CD4-positive, alpha-beta T cell (primary cell): Measurements from ENCODE around the gene STK11. TPM values are rescaled to one million over a fixed set of nuclear protein-coding genes. Genes with fewer than 3 reads are reported as not detected.

Experiments used
- ATAC-seq: fragments of 200-7000 bp; cut with Tn5 transposase; one replicate; pipeline ENCODE4 v1.10.0; 2022; ENCODE audit warnings: mild to moderate bottlenecking; ENCODE audit not compliant: poor library complexity
- CTCF ChIA-PET: fragments of 350-600 bp; sonication (Branson Sonifier 250); formaldehyde crosslinking; loops from one replicate; lab custom pipeline; 2021; ENCODE audit warnings: antibody characterized with exemption, inconsistent platforms; lab: Charles Lee
- POLR2A ChIA-PET: fragments of 350-600 bp; sonication (Branson Sonifier 250); formaldehyde crosslinking; loops from one replicate; lab custom pipeline; 2021; ENCODE audit warnings: antibody characterized with exemption, inconsistent platforms; lab: Charles Lee
- DNase-seq, 14 experiments: peaks; one replicate each; pipeline ENCODE4 v3.0.0-alpha.2; 2013 to 2020; ENCODE audit warnings: mixed read lengths in 2 of 14
- H3K27ac ChIP-seq, 2 donors: one replicate each; pipeline versions ENCODE4 v1.5.1 to v1.7.0; 2013; ENCODE audit warnings: low read length in 2 of 2, low read depth in 1 of 2, mild to moderate bottlenecking in 1 of 2
- H3K27me3 ChIP-seq, 2 experiments: 1 replicate in 1 of 2; 2 replicates in 1 of 2; pipeline versions ENCODE4 v1.6.1 to v1.7.0; 2013; ENCODE audit warnings: low read length in 2 of 2, control low read depth in 1 of 2, mild to moderate bottlenecking in 1 of 2, moderate library complexity in 1 of 2; ENCODE audit not compliant: insufficient read depth in 2 of 2, control insufficient read depth in 1 of 2
- H3K36me3 ChIP-seq: one replicate; pipeline ENCODE4 v1.6.1; 2013; ENCODE audit warnings: low read length, control low read depth; ENCODE audit not compliant: insufficient read depth
- H3K4me1 ChIP-seq: one replicate; pipeline ENCODE4 v1.6.1; 2013; ENCODE audit warnings: low read length, control low read depth; ENCODE audit not compliant: insufficient read depth
- H3K4me3 ChIP-seq: one replicate; pipeline ENCODE4 v1.5.1; 2013; ENCODE audit warnings: mild to moderate bottlenecking, low read length, moderate library complexity
- H3K9me3 ChIP-seq, 2 experiments: 1 replicate in 1 of 2; 2 replicates in 1 of 2; pipeline versions ENCODE4 v1.6.1 to v1.7.0; 2013; ENCODE audit warnings: low read length in 2 of 2, mild to moderate bottlenecking in 2 of 2, control low read depth in 1 of 2, moderate library complexity in 1 of 2; ENCODE audit not compliant: control insufficient read depth in 1 of 2, insufficient read depth in 1 of 2
- H3K27ac Mint-ChIP-seq: one replicate; pipeline ENCODE4 v1.8.0; 2020; ENCODE audit warnings: mixed read lengths
- H3K27me3 Mint-ChIP-seq: one replicate; pipeline ENCODE4 v1.8.0; 2021; ENCODE audit warnings: mixed read lengths
- H3K36me3 Mint-ChIP-seq: one replicate; pipeline ENCODE4 v1.8.0; 2021; ENCODE audit warnings: low read depth, mixed read lengths
- H3K4me1 Mint-ChIP-seq: one replicate; pipeline ENCODE4 v1.8.0; 2021; ENCODE audit warnings: low read depth, mixed read lengths
- H3K4me3 Mint-ChIP-seq: one replicate; pipeline ENCODE4 v1.8.0; 2020; ENCODE audit warnings: mild to moderate bottlenecking, mixed read lengths
- H3K9me3 Mint-ChIP-seq: one replicate; pipeline ENCODE4 v1.8.0; 2020; ENCODE audit warnings: mixed read lengths
- intact Hi-C, 2 experiments: fragments of 100-400 bp; cut with DNase I in 1 of 2; cut with micrococcal nuclease in 1 of 2; formaldehyde crosslinking; loops; one replicate each; pipeline versions ENCODE4 v1.15.1 to v1.9.0; 2023 to 2025; cut with DNase I, micrococcal nuclease
- total RNA-seq, 174 experiments: library from RNA in 2 of 174; stranded (reverse) in 2 of 174; gene quantifications; one replicate each; pipeline ENCODE4 v1.2.3 and lab custom pipeline; 2021 to 2026
- TF ChIP-seq, protein P1 (sequence below): fragments of 200-600 bp; IDR thresholded peaks from one replicate; pipeline ENCODE4 v1.8.0; 2022; ENCODE audit warnings: antibody characterized with exemption, mild to moderate bottlenecking

STK11 gene
- total RNA-seq, 2 experiments from 2014 or later, result 49.7 to 53.0 TPM

DNA sequence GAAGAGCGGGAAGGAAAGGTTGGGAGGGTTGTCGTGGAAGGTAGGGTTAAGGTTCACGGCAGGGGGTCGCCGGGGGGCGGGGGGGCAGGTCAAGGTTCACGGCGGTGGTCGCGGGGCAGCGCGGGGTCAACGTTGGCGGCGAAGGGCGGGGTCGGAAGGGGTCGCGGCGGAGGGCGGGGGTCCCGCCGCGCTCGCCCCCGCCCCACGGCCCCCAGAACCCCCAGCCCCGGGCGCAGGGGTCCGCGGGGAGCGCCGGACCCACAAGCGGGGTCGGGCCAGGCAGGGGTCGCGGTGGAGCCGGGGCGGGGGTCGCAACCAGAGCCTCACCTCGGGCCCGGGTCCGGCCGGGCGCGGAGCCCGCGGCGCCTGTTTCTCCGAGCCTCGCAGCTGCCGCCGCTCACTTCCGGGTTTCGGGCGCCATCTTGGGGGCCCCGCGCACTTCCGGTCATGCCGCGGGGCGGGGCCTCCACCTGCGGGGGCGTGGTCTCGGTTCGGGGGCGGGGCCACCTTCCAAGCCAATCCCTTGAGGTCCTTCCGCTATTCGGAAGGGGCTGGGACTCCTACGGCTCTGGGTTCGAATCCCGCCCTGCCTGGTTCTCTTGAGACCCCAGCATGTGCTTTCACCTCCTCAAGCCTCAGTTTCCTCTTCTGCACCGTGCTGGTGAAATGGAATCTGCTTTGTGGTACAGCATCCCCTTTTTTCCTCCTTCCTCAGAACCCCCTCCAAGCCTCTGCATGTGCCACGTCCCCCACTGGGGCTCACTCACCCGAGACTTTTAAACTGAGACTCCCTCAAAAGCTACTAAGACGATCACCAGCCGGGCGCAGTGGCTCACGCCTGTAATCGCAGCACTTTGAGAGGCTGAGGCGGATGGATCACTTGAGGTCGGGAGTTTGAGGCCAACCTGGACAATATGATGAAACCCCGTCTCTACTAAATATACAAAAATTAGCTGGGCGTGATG, 31.5 kb upstream of the STK11 start, which contains the start of gene SBNO2:
Gene SBNO2, minus strand, starts transcription at position 424 of the 965 bp plus-strand sequence. CDS start 19,992 bp downstream, outside the sequence.
- ChIA-PET POLR2A (interaction anchor here (0.5 to 1.7 kb wide), 10 partner anchors 18 to 228 kb away, joined by 3 to 8 read pairs (median 4); partner anchors contain the start of genes FAM174C and GPX4), CTCF (interaction anchor here (0.8 to 1.0 kb wide), 2 partner anchors 20 to 61 kb away, joined by 3 read pairs; no protein-coding TSS in a partner anchor)
- no peaks in the 10 kb centered on the region for H3K9me3 ChIP-seq
- Mint-ChIP-seq H3K36me3 (peaks cover 12% of the 10 kb centered on the region), H3K27me3 (no peaks in the 10 kb centered on the region), H3K27ac (peak within 1 kb of the TSS; percentile 91), H3K9me3 (no peaks in the 10 kb centered on the region), H3K4me3 (peak within 1 kb of the TSS; percentile 92), H3K4me1 (peaks cover 24% of the 10 kb centered on the region)
- ATAC-seq, result peak; percentile 90
- no peaks in the 10 kb centered on the region for H3K27me3 ChIP-seq
- H3K4me3 ChIP-seq, result peak within 1 kb of the TSS; percentile 83
- peaks cover 53% of the 10 kb centered on the region for H3K4me1 ChIP-seq
- peaks cover 4% of the 10 kb centered on the region for H3K36me3 ChIP-seq
- DNase-seq, result peak; percentile 77 to 96 (median 90)
- H3K27ac ChIP-seq, result peak within 1 kb of the TSS; percentile 62 to 68
- TF ChIP-seq, protein P1, sequence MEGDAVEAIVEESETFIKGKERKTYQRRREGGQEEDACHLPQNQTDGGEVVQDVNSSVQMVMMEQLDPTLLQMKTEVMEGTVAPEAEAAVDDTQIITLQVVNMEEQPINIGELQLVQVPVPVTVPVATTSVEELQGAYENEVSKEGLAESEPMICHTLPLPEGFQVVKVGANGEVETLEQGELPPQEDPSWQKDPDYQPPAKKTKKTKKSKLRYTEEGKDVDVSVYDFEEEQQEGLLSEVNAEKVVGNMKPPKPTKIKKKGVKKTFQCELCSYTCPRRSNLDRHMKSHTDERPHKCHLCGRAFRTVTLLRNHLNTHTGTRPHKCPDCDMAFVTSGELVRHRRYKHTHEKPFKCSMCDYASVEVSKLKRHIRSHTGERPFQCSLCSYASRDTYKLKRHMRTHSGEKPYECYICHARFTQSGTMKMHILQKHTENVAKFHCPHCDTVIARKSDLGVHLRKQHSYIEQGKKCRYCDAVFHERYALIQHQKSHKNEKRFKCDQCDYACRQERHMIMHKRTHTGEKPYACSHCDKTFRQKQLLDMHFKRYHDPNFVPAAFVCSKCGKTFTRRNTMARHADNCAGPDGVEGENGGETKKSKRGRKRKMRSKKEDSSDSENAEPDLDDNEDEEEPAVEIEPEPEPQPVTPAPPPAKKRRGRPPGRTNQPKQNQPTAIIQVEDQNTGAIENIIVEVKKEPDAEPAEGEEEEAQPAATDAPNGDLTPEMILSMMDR, result no peak
- intact Hi-C loops, result loop anchor here (2.0 to 5.0 kb wide), 2 partner anchors 41 to 42 kb away; no protein-coding TSS in a partner anchor

DNA sequence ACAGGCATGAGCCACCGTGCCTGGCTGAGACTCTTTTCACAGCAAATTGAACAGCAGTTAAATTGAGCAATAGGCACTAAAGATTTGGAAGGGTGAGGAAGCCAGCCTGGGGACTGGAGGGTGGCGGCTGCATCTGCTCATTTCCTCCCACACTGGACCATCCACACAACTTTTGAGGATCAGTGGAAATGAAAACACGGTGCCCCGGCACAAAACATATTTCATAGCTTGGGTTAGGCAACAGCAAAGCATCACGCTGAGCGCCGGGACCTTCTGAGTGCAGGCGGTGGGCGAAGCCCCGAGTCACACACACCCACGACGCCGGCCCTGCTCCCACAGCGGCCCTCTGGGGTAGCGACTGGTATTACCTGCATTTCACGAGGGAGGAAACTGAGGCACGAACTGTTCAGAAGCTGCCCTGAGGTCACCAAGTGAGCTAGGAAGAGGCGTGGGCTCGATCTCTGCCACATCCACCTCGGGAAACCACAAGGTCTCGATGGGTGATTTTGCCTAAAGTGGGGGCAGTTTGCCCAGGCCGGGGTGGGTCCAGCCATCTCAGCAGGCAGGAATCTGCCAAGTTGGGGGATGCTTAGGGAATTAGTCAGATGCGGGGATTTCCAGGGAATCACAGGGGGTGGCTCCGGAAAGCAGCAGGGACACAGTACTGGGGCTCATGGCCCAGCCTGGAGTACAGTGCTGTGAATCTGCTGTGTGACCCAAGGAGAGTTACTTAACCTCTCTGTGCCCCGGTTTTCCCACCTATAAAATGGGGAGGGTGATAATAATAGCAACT, 28.1 kb upstream of the STK11 start:
- CTCF ChIA-PET, result no interaction called here
- Mint-ChIP-seq H3K27me3 (no peaks in the 10 kb centered on the region), H3K9me3 (no peaks in the 10 kb centered on the region), H3K4me1 (peaks cover 17% of the 10 kb centered on the region), H3K27ac (no peak overlapping the region), H3K4me3 (no peak overlapping the region), H3K36me3 (no peaks in the 10 kb centered on the region)
- Histone ChIP-seq H3K27ac (no peak overlapping the region), H3K9me3 (no peaks in the 10 kb centered on the region), H3K4me3 (no peak overlapping the region), H3K4me1 (peaks cover 31% of the 10 kb centered on the region), H3K36me3 (no peaks in the 10 kb centered on the region), H3K27me3 (no peaks in the 10 kb centered on the region)
- DNase-seq (peak in 1 of 14 experiments; percentile 23), ATAC-seq (no peak)
- intact Hi-C loops, result no loop called here
- TF ChIP-seq, protein P1, result no peak
- POLR2A ChIA-PET, result no interaction called here

DNA sequence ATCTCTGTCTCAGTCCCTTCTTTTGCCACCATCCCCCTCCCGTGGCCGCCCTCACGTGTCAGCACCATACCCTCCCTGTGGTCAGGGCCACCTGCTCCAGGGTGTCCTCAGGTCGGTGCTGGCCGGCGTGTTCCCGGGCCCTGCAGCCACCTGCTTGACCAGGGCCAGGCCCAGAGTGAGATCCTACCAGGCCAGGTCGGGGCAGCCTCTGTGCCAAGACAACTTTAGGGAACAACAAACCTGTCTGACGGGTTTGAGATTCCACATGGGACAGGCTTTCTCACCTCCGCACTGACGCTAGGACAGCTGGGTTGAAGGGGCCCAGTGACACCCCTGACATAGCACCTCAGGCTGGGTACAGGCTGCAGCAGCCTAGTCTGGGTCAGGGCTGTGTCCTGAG, 24.0 kb upstream of the STK11 start:
- POLR2A ChIA-PET, result no interaction called here
- Histone ChIP-seq H3K36me3 (no peaks in the 10 kb centered on the region), H3K9me3 (no peaks in the 10 kb centered on the region), H3K4me1 (peaks cover 9% of the 10 kb centered on the region), H3K4me3 (no peak overlapping the region), H3K27ac (no peak overlapping the region), H3K27me3 (no peaks in the 10 kb centered on the region)
- H3K9me3 Mint-ChIP-seq, result no peaks in the 10 kb centered on the region
- ATAC-seq (no peak), DNase-seq (no peak)
- H3K4me3 Mint-ChIP-seq, result no peak overlapping the region
- CTCF ChIA-PET, result no interaction called here
- no peaks in the 10 kb centered on the region for H3K27me3 Mint-ChIP-seq
- intact Hi-C loops, result no loop called here
- TF ChIP-seq, protein P1, result no peak
- H3K4me1 Mint-ChIP-seq, result peaks cover 12% of the 10 kb centered on the region
- H3K27ac Mint-ChIP-seq, result no peak overlapping the region
- no peaks in the 10 kb centered on the region for H3K36me3 Mint-ChIP-seq
